Esophagus squamous epithelium (tissue), 4 donors: ENCODE results near the gene RPS23.

Experiments
- POLR2A ChIP-seq, 4 donors: fragments of 450-650 bp; IDR thresholded peaks; one replicate each; pipeline ENCODE4 v1.6.1; 2017; ENCODE audit warnings: antibody characterized with exemption in 4 of 4, mild to moderate bottlenecking in 4 of 4, moderate library complexity in 3 of 4
- TF ChIP-seq, protein P1 (sequence below), 6 experiments: fragments of 450-650 bp in 4 of 6; fragments of 200-600 bp in 2 of 6; sonication (generic) in 2 of 6; IDR thresholded peaks; one replicate each; pipeline ENCODE4 v1.5.1; 2016 to 2019; ENCODE audit warnings: antibody characterized with exemption in 6 of 6, mild to moderate bottlenecking in 4 of 6, moderate library complexity in 4 of 6

GRCh38 chr5:82319651-82320376, 41.7 kb upstream of the RPS23 start:
- no peak for TF ChIP-seq POLR2A (IDR thresholded peaks at IDR 0.05)
- TF ChIP-seq, protein P1, sequence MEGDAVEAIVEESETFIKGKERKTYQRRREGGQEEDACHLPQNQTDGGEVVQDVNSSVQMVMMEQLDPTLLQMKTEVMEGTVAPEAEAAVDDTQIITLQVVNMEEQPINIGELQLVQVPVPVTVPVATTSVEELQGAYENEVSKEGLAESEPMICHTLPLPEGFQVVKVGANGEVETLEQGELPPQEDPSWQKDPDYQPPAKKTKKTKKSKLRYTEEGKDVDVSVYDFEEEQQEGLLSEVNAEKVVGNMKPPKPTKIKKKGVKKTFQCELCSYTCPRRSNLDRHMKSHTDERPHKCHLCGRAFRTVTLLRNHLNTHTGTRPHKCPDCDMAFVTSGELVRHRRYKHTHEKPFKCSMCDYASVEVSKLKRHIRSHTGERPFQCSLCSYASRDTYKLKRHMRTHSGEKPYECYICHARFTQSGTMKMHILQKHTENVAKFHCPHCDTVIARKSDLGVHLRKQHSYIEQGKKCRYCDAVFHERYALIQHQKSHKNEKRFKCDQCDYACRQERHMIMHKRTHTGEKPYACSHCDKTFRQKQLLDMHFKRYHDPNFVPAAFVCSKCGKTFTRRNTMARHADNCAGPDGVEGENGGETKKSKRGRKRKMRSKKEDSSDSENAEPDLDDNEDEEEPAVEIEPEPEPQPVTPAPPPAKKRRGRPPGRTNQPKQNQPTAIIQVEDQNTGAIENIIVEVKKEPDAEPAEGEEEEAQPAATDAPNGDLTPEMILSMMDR (IDR thresholded peaks at IDR 0.05), result no peak
